ENCODE measurements around the gene CA10. TPM values are rescaled to one million over a fixed set of nuclear protein-coding genes. Genes with fewer than 3 reads are reported as not detected.

CA10 gene
- not detected in 2 replicates for total RNA-seq
- total RNA-seq (2013): 0.26 TPM
- polyA plus RNA-seq: not detected in 2 replicates
- polyA minus RNA-seq: not detected in 2 replicates

DNA sequence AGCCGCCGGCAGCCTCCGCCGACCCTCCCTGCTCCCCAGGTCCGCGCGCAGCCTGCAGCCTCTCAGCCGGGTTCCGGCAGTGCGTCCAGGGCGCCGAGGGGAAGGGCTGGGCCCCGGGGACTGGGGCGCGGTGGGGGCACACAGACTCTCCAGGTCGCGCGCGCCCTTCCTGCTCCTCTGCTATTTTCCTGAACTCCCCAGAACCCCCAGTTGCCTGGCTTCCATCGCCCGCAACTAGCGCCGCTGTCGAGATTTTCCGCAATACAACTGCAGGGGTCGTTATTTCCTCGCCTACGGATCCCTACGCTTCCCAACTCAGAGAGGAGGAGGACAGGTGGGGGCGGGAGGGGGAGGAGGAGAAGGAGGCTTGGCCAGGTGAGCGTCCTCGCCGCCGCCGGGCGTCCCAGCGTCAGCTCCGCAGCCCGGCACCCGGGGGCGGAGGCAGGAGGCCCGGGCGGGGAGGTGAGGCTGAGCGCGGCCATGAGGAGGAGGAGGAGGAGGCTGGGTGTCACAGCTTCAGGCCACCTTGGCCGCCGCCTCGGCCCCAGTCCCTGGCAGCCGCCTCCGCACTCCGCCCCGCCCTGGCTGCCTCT is at the start of gene CA10:
Gene CA10, minus strand, starts transcription at position 265 of the 593 bp plus-strand sequence.
- CTCF ChIA-PET: no interaction called here
- Mint-ChIP-seq H3K4me1 (no peaks in the 10 kb centered on the region), H3K27ac (no peak within 1 kb of the TSS), H3K9me3 (ENCODE audit: insufficient read depth) (peaks cover 2% of the 10 kb centered on the region), H3K4me3 (no peak within 1 kb of the TSS), H3K27me3 (peaks cover 34% of the 10 kb centered on the region)
- POLR2A ChIA-PET: no interaction called here
- Histone ChIP-seq H3K4me3 (ENCODE audit: control extremely low read depth in 1 of 5, extremely low read depth in 1 of 5, insufficient read depth in 1 of 5, low read depth in 2 of 5, low read length in 4 of 5) (no peak within 1 kb of the TSS), H3K27me3 (replicated peaks in 1 of 4; ENCODE audit: control extremely low read depth in 1 of 4, control insufficient read depth in 3 of 4, insufficient read depth in 4 of 4, low read length in 3 of 4) (peaks cover 0 to 39% (median 12%) of the 10 kb centered on the region in 4 experiments), H3K36me3 (replicated peaks in 1 of 2; ENCODE audit: control extremely low read depth in 1 of 2, control insufficient read depth in 1 of 2, extremely low read depth in 1 of 2, insufficient read depth in 2 of 2, low read length in 1 of 2) (no peaks in the 10 kb centered on the region), H3K4me2 (replicated peaks; ENCODE audit: low read depth, low read length, poor library complexity, severe bottlenecking) (no peak within 1 kb of the TSS), H3K79me2 (ENCODE audit: control insufficient read depth, insufficient read depth, low read length) (no peaks in the 10 kb centered on the region), H3K9ac (ENCODE audit: low read length) (no peak within 1 kb of the TSS), H2AFZ (ENCODE audit: insufficient read depth, low read depth, low read length, poor library complexity, severe bottlenecking) (no peak within 1 kb of the TSS), H3K9me3 (ENCODE audit: control extremely low read depth in 1 of 3, control insufficient read depth in 2 of 3, insufficient read depth in 1 of 3, low read length in 2 of 3) (peaks cover 0 to 28% (median 0%) of the 10 kb centered on the region in 3 donors), H4K20me1 (ENCODE audit: control insufficient read depth, insufficient read depth, low read length, poor library complexity, severe bottlenecking) (no peaks in the 10 kb centered on the region), H3K4me1 (ENCODE audit: control insufficient read depth in 2 of 2, insufficient read depth in 2 of 2, low read length in 2 of 2) (no peaks in the 10 kb centered on the region), H3K27ac (ENCODE audit: low read length in 2 of 2) (no peak within 1 kb of the TSS)
- intact Hi-C loops (cut with micrococcal nuclease): no loop called here
- 15% methylated on average over 51 of the region's 52 CpGs for WGBS (ENCODE audit: insufficient coverage)
- TF ChIP-seq, protein P1, sequence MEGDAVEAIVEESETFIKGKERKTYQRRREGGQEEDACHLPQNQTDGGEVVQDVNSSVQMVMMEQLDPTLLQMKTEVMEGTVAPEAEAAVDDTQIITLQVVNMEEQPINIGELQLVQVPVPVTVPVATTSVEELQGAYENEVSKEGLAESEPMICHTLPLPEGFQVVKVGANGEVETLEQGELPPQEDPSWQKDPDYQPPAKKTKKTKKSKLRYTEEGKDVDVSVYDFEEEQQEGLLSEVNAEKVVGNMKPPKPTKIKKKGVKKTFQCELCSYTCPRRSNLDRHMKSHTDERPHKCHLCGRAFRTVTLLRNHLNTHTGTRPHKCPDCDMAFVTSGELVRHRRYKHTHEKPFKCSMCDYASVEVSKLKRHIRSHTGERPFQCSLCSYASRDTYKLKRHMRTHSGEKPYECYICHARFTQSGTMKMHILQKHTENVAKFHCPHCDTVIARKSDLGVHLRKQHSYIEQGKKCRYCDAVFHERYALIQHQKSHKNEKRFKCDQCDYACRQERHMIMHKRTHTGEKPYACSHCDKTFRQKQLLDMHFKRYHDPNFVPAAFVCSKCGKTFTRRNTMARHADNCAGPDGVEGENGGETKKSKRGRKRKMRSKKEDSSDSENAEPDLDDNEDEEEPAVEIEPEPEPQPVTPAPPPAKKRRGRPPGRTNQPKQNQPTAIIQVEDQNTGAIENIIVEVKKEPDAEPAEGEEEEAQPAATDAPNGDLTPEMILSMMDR (IDR thresholded peaks at IDR 0.05): no peak
- no peak for TF ChIP-seq EZH2 (IDR thresholded peaks at IDR 0.05; ENCODE audit: borderline replicate concordance, insufficient read depth, low read depth, low read length, poor library complexity, severe bottlenecking)
- DNase-seq: no peak
- ATAC-seq (ENCODE audit: low read depth): no peak

DNA sequence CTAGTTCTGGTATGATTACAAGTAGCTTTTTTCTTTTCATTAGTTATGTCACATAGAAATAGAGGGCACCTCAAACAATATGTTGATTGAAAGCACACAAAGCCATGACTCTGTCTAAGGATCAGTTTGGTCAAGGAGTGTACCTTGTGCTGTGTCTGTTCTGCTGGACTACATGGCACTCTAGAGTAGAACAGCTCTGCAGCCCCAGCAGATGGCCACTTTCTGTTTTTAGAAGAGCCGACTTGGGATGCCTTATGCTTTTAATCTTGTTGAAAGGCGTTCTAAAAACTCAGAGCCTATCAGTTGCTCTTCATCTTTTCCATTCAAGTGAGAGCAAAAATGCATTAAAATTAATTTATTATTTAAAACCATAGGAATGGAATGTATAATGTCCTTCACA is 49.3 kb upstream of the CA10 start:
- no CpG with 5 or more reads among the region's 2 CpGs for WGBS (ENCODE audit: insufficient coverage)

More for the DNA sequence above, 49.3 kb upstream of the CA10 start:
- Mint-ChIP-seq H3K9me3 (ENCODE audit: insufficient read depth) (peaks cover 2% of the 10 kb centered on the region), H3K4me3 (no peak overlapping the region), H3K27me3 (no peaks in the 10 kb centered on the region), H3K4me1 (no peaks in the 10 kb centered on the region), H3K27ac (no peak overlapping the region)
- Histone ChIP-seq H3K9ac (ENCODE audit: low read length) (no peak overlapping the region), H3K4me2 (replicated peaks; ENCODE audit: low read depth, low read length, poor library complexity, severe bottlenecking) (no peak overlapping the region), H2AFZ (ENCODE audit: insufficient read depth, low read depth, low read length, poor library complexity, severe bottlenecking) (no peak overlapping the region), H3K27me3 (replicated peaks in 1 of 4; ENCODE audit: control extremely low read depth in 1 of 4, control insufficient read depth in 3 of 4, insufficient read depth in 4 of 4, low read length in 3 of 4) (no peaks in the 10 kb centered on the region), H3K79me2 (ENCODE audit: control insufficient read depth, insufficient read depth, low read length) (no peaks in the 10 kb centered on the region), H3K36me3 (replicated peaks in 1 of 2; ENCODE audit: control extremely low read depth in 1 of 2, control insufficient read depth in 1 of 2, extremely low read depth in 1 of 2, insufficient read depth in 2 of 2, low read length in 1 of 2) (no peaks in the 10 kb centered on the region), H3K4me3 (ENCODE audit: control extremely low read depth in 1 of 5, extremely low read depth in 1 of 5, insufficient read depth in 1 of 5, low read depth in 2 of 5, low read length in 4 of 5) (no peak overlapping the region), H3K4me1 (ENCODE audit: control insufficient read depth in 2 of 2, insufficient read depth in 2 of 2, low read length in 2 of 2) (no peaks in the 10 kb centered on the region), H3K9me3 (ENCODE audit: control extremely low read depth in 1 of 3, control insufficient read depth in 2 of 3, insufficient read depth in 1 of 3, low read length in 2 of 3) (peaks cover 0 to 3% (median 0%) of the 10 kb centered on the region in 3 donors), H3K27ac (ENCODE audit: low read length in 2 of 2) (no peak overlapping the region), H4K20me1 (ENCODE audit: control insufficient read depth, insufficient read depth, low read length, poor library complexity, severe bottlenecking) (no peaks in the 10 kb centered on the region)
- ATAC-seq (ENCODE audit: low read depth) (no peak), DNase-seq (no peak)
- intact Hi-C loops (cut with micrococcal nuclease): no loop called here
- POLR2A ChIA-PET: no interaction called here
- CTCF ChIA-PET: no interaction called here
- no peak for TF ChIP-seq EZH2 (IDR thresholded peaks at IDR 0.05; ENCODE audit: borderline replicate concordance, insufficient read depth, low read depth, low read length, poor library complexity, severe bottlenecking)
- TF ChIP-seq, protein P1 (IDR thresholded peaks at IDR 0.05): no peak
